ENCODE measurements around the gene PUS10.
"Not testable (repeated sequence)": the region's sequence is repeated elsewhere in the genome, so short reads cannot be mapped to it uniquely, and the experiment has no call there.

PUS10 gene

GRCh38 chr2:61017556-61018317 lies at the start of gene PUS10, which contains the start of gene PEX13:
Gene PUS10, minus strand, starts transcription at chr2:61018255. Its CDS starts 6,365 bp downstream, at chr2:61011890.
Gene PEX13, plus strand, starts transcription at chr2:61017720. Its CDS starts 40 bp downstream, at chr2:61017760.
- H3K4me3 ChIP-seq (ENCODE audit: low read depth, low read length) = peak within 1 kb of the TSS; percentile 98
- DNase-seq (ENCODE audit: low read depth) = peak; percentile 30

- peak; percentile 35 for DNase-seq (ENCODE audit: low read depth)
- H3K4me3 ChIP-seq (ENCODE audit: low read depth, low read length) = peak within 1 kb of the TSS; percentile 75
Measured at GRCh38 chr2:61065714-61066709, 48.0 kb upstream of the PUS10 start, which contains the start of gene SANBR. Gene SANBR, plus strand, starts transcription at chr2:61065871. Its CDS starts 4,480 bp downstream, at chr2:61070351.

GRCh38 chr2:61059382-61059781 lies 41.3 kb upstream of the PUS10 start:
- no peak for DNase-seq (ENCODE audit: low read depth)
- no peak overlapping the region for H3K4me3 ChIP-seq (ENCODE audit: low read depth, low read length)

GRCh38 chr2:61057562-61057961 lies 39.5 kb upstream of the PUS10 start:
- no peak overlapping the region for H3K4me3 ChIP-seq (ENCODE audit: low read depth, low read length)
- no peak for DNase-seq (ENCODE audit: low read depth)

GRCh38 chr2:61055557-61055956 lies 37.5 kb upstream of the PUS10 start:
- H3K4me3 ChIP-seq (ENCODE audit: low read depth, low read length) = no peak overlapping the region
- DNase-seq (ENCODE audit: low read depth) = no peak

- no peak for DNase-seq (ENCODE audit: low read depth)
- H3K4me3 ChIP-seq (ENCODE audit: low read depth, low read length) = no peak overlapping the region
Measured at GRCh38 chr2:61045999-61046398, 27.9 kb upstream of the PUS10 start.

- DNase-seq (ENCODE audit: low read depth) = no peak
- H3K4me3 ChIP-seq (ENCODE audit: low read depth, low read length) = no peak overlapping the region
Measured at GRCh38 chr2:61045226-61045625, 27.2 kb upstream of the PUS10 start.

GRCh38 chr2:61044636-61045035 lies 26.6 kb upstream of the PUS10 start:
- H3K4me3 ChIP-seq (ENCODE audit: low read depth, low read length) = no peak overlapping the region
- DNase-seq (ENCODE audit: low read depth) = no peak

- no peak for DNase-seq (ENCODE audit: low read depth)
- no peak overlapping the region for H3K4me3 ChIP-seq (ENCODE audit: low read depth, low read length)
Measured at GRCh38 chr2:61042807-61043206, 24.8 kb upstream of the PUS10 start.

- H3K4me3 ChIP-seq (ENCODE audit: low read depth, low read length); DNase-seq (ENCODE audit: low read depth): not testable (repeated sequence)
Measured at GRCh38 chr2:61036643-61037042, 18.6 kb upstream of the PUS10 start.

GRCh38 chr2:61034592-61034991 lies 16.5 kb upstream of the PUS10 start:
- DNase-seq (ENCODE audit: low read depth); H3K4me3 ChIP-seq (ENCODE audit: low read depth, low read length): not testable (repeated sequence)

- DNase-seq (ENCODE audit: low read depth) = no peak
- no peak overlapping the region for H3K4me3 ChIP-seq (ENCODE audit: low read depth, low read length)
Measured at GRCh38 chr2:61029533-61029932, 11.5 kb upstream of the PUS10 start.

- H3K4me3 ChIP-seq (ENCODE audit: low read depth, low read length) = no peak overlapping the region
- no peak for DNase-seq (ENCODE audit: low read depth)
Measured at GRCh38 chr2:61023670-61024069, 5.6 kb upstream of the PUS10 start.

GRCh38 chr2:61021228-61021660 lies 3.2 kb upstream of the PUS10 start:
- no peak for DNase-seq (ENCODE audit: low read depth)
- H3K4me3 ChIP-seq (ENCODE audit: low read depth, low read length) = no peak overlapping the region

GRCh38 chr2:61018798-61019197 lies 743 bp upstream of the PUS10 start:
- H3K4me3 ChIP-seq (ENCODE audit: low read depth, low read length) = peak overlapping the region; percentile 98

GRCh38 chr2:61018318-61018755 lies 282 bp upstream of the PUS10 start:
- DNase-seq (ENCODE audit: low read depth) = no peak
- peak overlapping the region; percentile 98 for H3K4me3 ChIP-seq (ENCODE audit: low read depth, low read length)

More at GRCh38 chr2:61018798-61019197, 743 bp upstream of the PUS10 start:
- no peak for DNase-seq (ENCODE audit: low read depth)

GRCh38 chr2:61017003-61017555 lies 976 bp downstream of the PUS10 start:
- peak; percentile 18 for DNase-seq (ENCODE audit: low read depth)
- peak overlapping the region; percentile 98 for H3K4me3 ChIP-seq (ENCODE audit: low read depth, low read length)

- peak overlapping the region; percentile 98 for H3K4me3 ChIP-seq (ENCODE audit: low read depth, low read length)
- DNase-seq (ENCODE audit: low read depth) = no peak
Measured at GRCh38 chr2:61016392-61017002, 1.6 kb downstream of the PUS10 start.

- no peak for DNase-seq (ENCODE audit: low read depth)
- peak overlapping the region; percentile 98 for H3K4me3 ChIP-seq (ENCODE audit: low read depth, low read length)
Measured at GRCh38 chr2:61015976-61016375, 2.1 kb downstream of the PUS10 start.

Data from skeletal muscle cell (primary cell).